HepG2 (cell line): ENCODE measurements around the gene ALLC. TPM values are rescaled to one million over a fixed set of nuclear protein-coding genes. Genes with fewer than 3 reads are reported as not detected.

ENCODE experiments used
- ATAC-seq: fragments of 200-7000 bp; cut with Tn5 transposase; 3 replicates; pipeline ENCODE4 v1.9.1; 2020; ENCODE audit warnings: mild to moderate bottlenecking, moderate library complexity
- BruUV-seq: library from RNA; stranded (reverse); fragments of 400-500 nt; replicated peaks from 2 replicates; lab custom pipeline; 2021; lab: Mats Ljungman, UMichigan
- CTCF ChIA-PET: fragments of 300-600 bp; formaldehyde crosslinking; extraction: SDS; loops from one replicate; lab custom pipeline; 2021; ENCODE audit warnings: low total read pairs, inconsistent platforms, low intra/inter-chr PET ratio; lab: Yijun Ruan, JAX
- POLR2A ChIA-PET: fragments of 350-600 bp; sonication (Branson Sonifier 250); formaldehyde crosslinking; loops from one replicate; lab custom pipeline; 2020; ENCODE audit warnings: antibody characterized with exemption, inconsistent platforms; lab: Yijun Ruan, JAX
- DNase-seq: peaks from one replicate; pipeline ENCODE4 v3.0.0-alpha.2; 2015; ENCODE audit warnings: low spot score
- FAIRE-seq: peaks from 3 replicates; lab custom pipeline; 2011; peaks lifted over from hg19 to GRCh38; lab: Jason Lieb, UNC
- H2AFZ ChIP-seq: one replicate; pipeline ENCODE4 v1.6.1; 2011; ENCODE audit warnings: low read length, inconsistent platforms
- H3K27ac ChIP-seq: fragments of 300-600 bp; 3 replicates; pipeline ENCODE4 v1.8.0; 2011; ENCODE audit warnings: mixed run types, mild to moderate bottlenecking, mixed read lengths, low read length, inconsistent platforms; ENCODE audit not compliant: insufficient read depth; ENCODE audit errors: extremely low read length
- H3K27me3 ChIP-seq, 2 experiments: fragments of 200-600 bp in 1 of 2; 2 replicates in 1 of 2; 3 replicates in 1 of 2; pipeline versions ENCODE4 v1.6.0 to v1.8.0; 2011; ENCODE audit warnings: low read length in 2 of 2, mild to moderate bottlenecking in 2 of 2, moderate library complexity in 2 of 2, inconsistent platforms in 1 of 2; ENCODE audit not compliant: insufficient read depth in 2 of 2, control insufficient read depth in 1 of 2
- H3K36me3 ChIP-seq, 2 experiments: fragments of 200-600 bp in 1 of 2; replicated peaks in 1 of 2; 2 replicates in 1 of 2; 3 replicates in 1 of 2; pipeline versions ENCODE4 v1.5.1 to v1.8.0; 2011; ENCODE audit warnings: low read length in 2 of 2, inconsistent platforms in 1 of 2; ENCODE audit not compliant: insufficient read depth in 2 of 2, control insufficient read depth in 1 of 2
- H3K4me1 ChIP-seq: 2 replicates; pipeline ENCODE4 v1.5.1; 2012; ENCODE audit warnings: low read length, inconsistent platforms; ENCODE audit not compliant: insufficient read depth
- H3K4me2 ChIP-seq: 2 replicates; pipeline ENCODE4 v1.6.0; 2011; ENCODE audit warnings: low read depth, low read length, inconsistent platforms
- H3K4me3 ChIP-seq, 3 experiments: fragments of 200-600 bp in 1 of 3; sonication (generic), shearing (Covaris generic) in 1 of 3; replicated peaks in 1 of 3; 2 replicates each; pipeline ENCODE4 v1.5.1; 2011 to 2016; ENCODE audit warnings: low read length in 3 of 3, inconsistent platforms in 2 of 3, low read depth in 2 of 3, mild to moderate bottlenecking in 2 of 3, control low read depth in 1 of 3, mixed read lengths in 1 of 3; ENCODE audit not compliant: insufficient read depth in 1 of 3
- H3K79me2 ChIP-seq: one replicate; pipeline ENCODE4 v1.6.1; 2011; ENCODE audit warnings: low read length, inconsistent platforms; ENCODE audit not compliant: insufficient read depth
- H3K9ac ChIP-seq: 2 replicates; pipeline ENCODE4 v1.6.0; 2011; ENCODE audit warnings: mild to moderate bottlenecking, low read depth, low read length, inconsistent platforms; ENCODE audit not compliant: insufficient read depth
- H3K9me3 ChIP-seq: 2 replicates; pipeline ENCODE4 v1.5.1; 2012; ENCODE audit warnings: mild to moderate bottlenecking, low read length
- H4K20me1 ChIP-seq: 2 replicates; pipeline ENCODE4 v1.6.0; 2011; ENCODE audit warnings: inconsistent platforms, mild to moderate bottlenecking, low read length, moderate library complexity; ENCODE audit not compliant: insufficient read depth
- BHLHE40 ChIP-seq: IDR thresholded peaks from 2 replicates; pipeline ENCODE4 v1.6.1; 2011; ENCODE audit warnings: low read length, improper control_type of control experiment
- CAMTA2 ChIP-seq: sonication (generic); formaldehyde crosslinking; IDR thresholded peaks from 2 replicates; pipeline ENCODE4 v1.4.0; 2020; ENCODE audit warnings: mild to moderate bottlenecking, missing genetic modification reagents, borderline replicate concordance
- CTCF ChIP-seq: sonication (generic); formaldehyde crosslinking; IDR thresholded peaks from 2 replicates; pipeline ENCODE4 v1.5.0; 2020; ENCODE audit warnings: mild to moderate bottlenecking, missing genetic modification reagents, moderate library complexity
- FOXO1 ChIP-seq: sonication (generic); formaldehyde crosslinking; IDR thresholded peaks from 2 replicates; pipeline ENCODE4 v1.4.0; 2020; ENCODE audit warnings: missing genetic modification reagents
- FOXP4 ChIP-seq: sonication (generic); formaldehyde crosslinking; IDR thresholded peaks from 2 replicates; pipeline ENCODE4 v1.4.0; 2020; ENCODE audit warnings: missing genetic modification reagents
- GATAD2A ChIP-seq: IDR thresholded peaks from 2 replicates; pipeline ENCODE4 v1.6.1; 2016
- GPN1 ChIP-seq: sonication (generic); formaldehyde crosslinking; IDR thresholded peaks from 2 replicates; pipeline ENCODE4 v1.5.1; 2020; ENCODE audit warnings: missing genetic modification reagents, borderline replicate concordance
- HNRNPUL1 ChIP-seq: fragments of 200-400 bp; formaldehyde crosslinking; IDR thresholded peaks from 2 replicates; pipeline ENCODE4 v1.6.1; 2017; ENCODE audit warnings: low read depth, mild to moderate bottlenecking, low read length, moderate library complexity
- PPARG ChIP-seq: conservative IDR thresholded peaks from 2 replicates; pipeline ENCODE4 v1.6.1; 2016; ENCODE audit warnings: missing biosample characterization, missing genetic modification reagents
- RBM39 ChIP-seq: fragments of 200-400 bp; formaldehyde crosslinking; IDR thresholded peaks from one replicate; pipeline ENCODE4 v1.6.1; 2018; ENCODE audit warnings: antibody characterized with exemption, mild to moderate bottlenecking, low read depth, low read length; ENCODE audit not compliant: poor library complexity, severe bottlenecking
- TFDP1 ChIP-seq: IDR thresholded peaks from 2 replicates; pipeline ENCODE4 v1.6.1; 2016; ENCODE audit warnings: missing compliant biosample characterization, missing genetic modification reagents, borderline replicate concordance
- ZBTB21 ChIP-seq: sonication (generic); formaldehyde crosslinking; IDR thresholded peaks from 2 replicates; pipeline ENCODE4 v1.4.0; 2020; ENCODE audit warnings: missing genetic modification reagents
- ZBTB39 ChIP-seq: sonication (generic); formaldehyde crosslinking; IDR thresholded peaks from 2 replicates; pipeline ENCODE4 v1.5.0; 2020; ENCODE audit warnings: missing genetic modification reagents
- ZNF124 ChIP-seq: sonication (generic); formaldehyde crosslinking; IDR thresholded peaks from 2 replicates; pipeline ENCODE4 v1.4.0; 2020; ENCODE audit warnings: missing genetic modification reagents
- ZNF20 ChIP-seq: sonication (generic); formaldehyde crosslinking; IDR thresholded peaks from 2 replicates; pipeline ENCODE4 v1.4.0; 2020; ENCODE audit warnings: mild to moderate bottlenecking, moderate library complexity, missing genetic modification reagents
- in situ Hi-C: cut with HindIII; loops from 2 replicates; pipeline ENCODE4 v1.10.0; 2017; ENCODE audit warnings: low pct_unique_long_range_greater_than_20kb; ENCODE audit not compliant: extremely low pct_ligation_motif_present
- intact Hi-C: fragments of 100-400 bp; cut with micrococcal nuclease; formaldehyde crosslinking; loops from one replicate; pipeline ENCODE4 v1.10.0; 2022; ENCODE audit not compliant: unreplicated experiment
- polyA plus RNA-seq, 8 experiments: library from polyadenylated mRNA; depleted of rRNA in 3 of 8; stranded (reverse) in 7 of 8; unstranded in 1 of 8; fragments of >200 nt; fragmentation: Illumina TruSeq in 4 of 8; extraction: Trizol in 4 of 8; gene quantifications; 2 replicates each; pipeline versions ENCODE4 v1.2.1 to v1.2.3, GENCODE V29; 2011 to 2016; ENCODE audit warnings: low read depth in 4 of 8, missing spikeins in 1 of 8, mixed read lengths in 1 of 8; ENCODE audit not compliant: insufficient read depth in 1 of 8
- total RNA-seq, 5 experiments: library from RNA; depleted of rRNA; stranded (reverse); fragments of >200 nt; fragmentation: Illumina TruSeq; extraction: Trizol; gene quantifications; 2 replicates each; pipeline ENCODE4 v1.2.3, GENCODE V29; 2016; ENCODE audit warnings: low read depth in 1 of 5

Gene ALLC
- total and polyA plus RNA-seq, 2 of the 13 experiments (the other 11 are each of a cell fraction or from before 2014, with no cell fraction given), result 0.08 to 0.11 TPM

- Histone ChIP-seq H3K27ac (no peak overlapping the region), H2AFZ (no peak overlapping the region), H3K9ac (no peak overlapping the region), H3K36me3 (no peaks in the 10 kb centered on the region), H3K4me2 (no peak overlapping the region), H3K4me1 (peaks cover 21% of the 10 kb centered on the region), H3K4me3 (no peak overlapping the region), H4K20me1 (no peaks in the 10 kb centered on the region), H3K9me3 (no peaks in the 10 kb centered on the region), H3K27me3 (peaks cover 3 to 14% of the 10 kb centered on the region in 2 experiments; a peak in 3 of 5 replicates), H3K79me2 (no peaks in the 10 kb centered on the region)
- BruUV-seq, result no TSS peak
- no peak for TF ChIP-seq GATAD2A (CRISPR knock-in tag)
- no peak for TF ChIP-seq ZNF124 (CRISPR knock-in tag)
- TF ChIP-seq ZNF20 (CRISPR knock-in tag), result no peak
- TF ChIP-seq RBM39, result no peak
- TF ChIP-seq ZBTB39 (CRISPR knock-in tag), result no peak
- no peak for TF ChIP-seq TFDP1
- TF ChIP-seq PPARG (CRISPR knock-in tag), result no peak
- no peak for TF ChIP-seq CAMTA2 (CRISPR knock-in tag)
- TF ChIP-seq GPN1 (CRISPR knock-in tag), result no peak
- no peak for TF ChIP-seq FOXO1
- TF ChIP-seq ZBTB21 (CRISPR knock-in tag), result no peak
- no peak for TF ChIP-seq HNRNPUL1
- TF ChIP-seq BHLHE40, result no peak
- TF ChIP-seq FOXP4 (CRISPR knock-in tag), result no peak
- no peak for TF ChIP-seq CTCF (CRISPR knock-in tag)
- ChIA-PET POLR2A (interaction anchor here (1.4 kb wide), 1 partner anchor 16 kb away, joined by 3 read pairs; no protein-coding TSS in a partner anchor), CTCF (no interaction called here)
- FAIRE-seq, result peak; percentile 12
- intact Hi-C loops, result no loop called here
- in situ Hi-C loops, result no loop called here
- no peak for DNase-seq
- no peak for ATAC-seq
Observed at GRCh38 chr2:3644246-3644525, 13.8 kb upstream of the ALLC start.
